ENCODE data around the gene ANXA11. TPM values are rescaled to one million over a fixed set of nuclear protein-coding genes. Genes with fewer than 3 reads are reported as not detected.
"Not testable (repeated sequence)": the region's sequence is repeated elsewhere in the genome, so short reads cannot be mapped to it uniquely, and the experiment has no call there.

The ANXA11 gene
- total RNA-seq, 2 experiments from 2014 or later, result 249 to 277 TPM

- Mint-ChIP-seq H3K4me3 (no peak overlapping the region), H3K9me3 (ENCODE audit: insufficient read depth) (no peaks in the 10 kb centered on the region), H3K27ac (no peak overlapping the region), H3K36me3 (ENCODE audit: low read depth) (no peaks in the 10 kb centered on the region), H3K4me1 (ENCODE audit: low read depth) (peaks cover 15% of the 10 kb centered on the region), H3K27me3 (ENCODE audit: low read depth) (peaks cover 9% of the 10 kb centered on the region)
- ChIA-PET POLR2A (no interaction called here), CTCF (interaction anchor here (1.1 to 1.3 kb wide), 2 partner anchors 9 to 121 kb away, joined by 3 to 4 read pairs; no protein-coding TSS in a partner anchor)
- DNase-seq (no peak), ATAC-seq (no peak)
Measured at GRCh38 chr10:80140251-80140650, 65.1 kb downstream of the ANXA11 start.

DNA sequence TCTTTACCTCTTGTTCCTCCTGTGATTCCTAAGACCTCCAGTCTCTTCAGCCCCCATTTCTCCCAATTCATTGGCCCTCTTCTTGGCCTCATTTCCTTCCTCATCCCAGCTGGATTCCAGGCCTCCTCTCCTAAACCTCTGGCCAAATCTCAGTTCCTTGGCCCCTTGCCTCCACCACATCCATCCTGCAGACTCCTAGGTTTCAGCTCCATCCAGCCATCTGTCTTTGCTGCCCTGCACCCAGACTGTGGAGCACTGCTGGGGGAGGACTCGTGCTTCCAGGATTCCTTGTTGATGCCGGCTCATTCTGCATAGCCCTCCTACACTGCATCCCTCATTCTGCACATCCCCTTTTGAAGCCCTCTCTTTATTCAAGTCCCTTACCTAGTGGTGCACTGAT, 66.1 kb downstream of the ANXA11 start:
- ATAC-seq (no peak), DNase-seq (no peak)
- CTCF ChIA-PET, result interaction anchor here (0.6 to 1.3 kb wide), 2 partner anchors 80 to 122 kb away, joined by 3 to 4 read pairs; no protein-coding TSS in a partner anchor
- Mint-ChIP-seq H3K9me3 (ENCODE audit: insufficient read depth) (no peaks in the 10 kb centered on the region), H3K4me1 (ENCODE audit: low read depth) (peaks cover 6% of the 10 kb centered on the region), H3K27ac (no peak overlapping the region), H3K36me3 (ENCODE audit: low read depth) (no peaks in the 10 kb centered on the region), H3K4me3 (no peak overlapping the region), H3K27me3 (ENCODE audit: low read depth) (peaks cover 9% of the 10 kb centered on the region)
- POLR2A ChIA-PET, result no interaction called here

- ChIA-PET POLR2A (no interaction called here), CTCF (interaction anchor here (0.6 to 2.4 kb wide), 2 partner anchors 84 to 123 kb away, joined by 3 to 13 read pairs; no protein-coding TSS in a partner anchor)
- DNase-seq (no peak), ATAC-seq (no peak)
- no peak overlapping the region for H3K4me3 Mint-ChIP-seq
- no peaks in the 10 kb centered on the region for H3K36me3 Mint-ChIP-seq (ENCODE audit: low read depth)
- H3K27ac Mint-ChIP-seq, result no peak overlapping the region
- H3K27me3 Mint-ChIP-seq (ENCODE audit: low read depth), result peaks cover 16% of the 10 kb centered on the region
- H3K9me3 Mint-ChIP-seq (ENCODE audit: insufficient read depth), result no peaks in the 10 kb centered on the region
- H3K4me1 Mint-ChIP-seq (ENCODE audit: low read depth), result no peaks in the 10 kb centered on the region
Measured at GRCh38 chr10:80137920-80138319, 67.4 kb downstream of the ANXA11 start.

GRCh38 chr10:80137031-80137862, 68.1 kb downstream of the ANXA11 start:
- Mint-ChIP-seq H3K9me3 (ENCODE audit: insufficient read depth) (no peaks in the 10 kb centered on the region), H3K36me3 (ENCODE audit: low read depth) (no peaks in the 10 kb centered on the region), H3K4me1 (ENCODE audit: low read depth) (peaks cover 2% of the 10 kb centered on the region), H3K27me3 (ENCODE audit: low read depth) (peaks cover 22% of the 10 kb centered on the region), H3K4me3 (no peak overlapping the region), H3K27ac (no peak overlapping the region)
- ATAC-seq (no peak), DNase-seq (no peak)
- CTCF ChIA-PET, result interaction anchor here (0.6 to 2.4 kb wide), 2 partner anchors 85 to 124 kb away, joined by 3 to 13 read pairs; no protein-coding TSS in a partner anchor
- POLR2A ChIA-PET, result no interaction called here

- ChIA-PET CTCF (no interaction called here), POLR2A (interaction anchor here (0.5 kb wide), 1 partner anchor 111 kb away, joined by 5 read pairs; no protein-coding TSS in a partner anchor)
- DNase-seq (no peak), ATAC-seq (no peak)
- no peak overlapping the region for H3K27ac Mint-ChIP-seq
- H3K27me3 Mint-ChIP-seq (ENCODE audit: low read depth), result peaks cover 32% of the 10 kb centered on the region
- no peaks in the 10 kb centered on the region for H3K9me3 Mint-ChIP-seq (ENCODE audit: insufficient read depth)
- no peaks in the 10 kb centered on the region for H3K36me3 Mint-ChIP-seq (ENCODE audit: low read depth)
- H3K4me1 Mint-ChIP-seq (ENCODE audit: low read depth), result peaks cover 2% of the 10 kb centered on the region
- no peak overlapping the region for H3K4me3 Mint-ChIP-seq
Measured at GRCh38 chr10:80136134-80136571, 69.2 kb downstream of the ANXA11 start.

GRCh38 chr10:80133687-80134086, 71.7 kb downstream of the ANXA11 start:
- peaks cover 28% of the 10 kb centered on the region for H3K27me3 Mint-ChIP-seq (ENCODE audit: low read depth)
- POLR2A ChIA-PET, ATAC-seq: not testable (repeated sequence)

DNA sequence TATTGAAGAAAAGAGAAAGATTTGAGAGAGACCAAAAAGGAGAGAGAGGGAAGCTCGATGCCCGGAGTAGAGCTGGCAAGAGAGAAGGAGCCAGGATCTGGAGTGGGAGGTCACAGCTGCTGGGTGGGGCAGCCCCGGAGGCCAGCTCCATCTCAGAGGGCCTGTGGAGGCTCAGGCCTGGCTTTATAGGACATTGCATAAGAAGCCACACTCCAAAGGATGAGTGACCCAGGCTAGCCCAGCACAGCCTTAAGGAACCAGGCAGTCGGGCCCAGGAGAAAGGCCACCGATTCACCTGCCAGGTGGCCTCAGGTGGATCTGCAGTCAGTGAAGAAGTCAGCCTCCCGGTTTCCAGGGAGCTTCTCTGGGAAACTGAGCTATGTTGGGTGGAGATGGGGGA, 72.1 kb downstream of the ANXA11 start:
- Mint-ChIP-seq H3K27ac (no peak overlapping the region), H3K36me3 (ENCODE audit: low read depth) (no peaks in the 10 kb centered on the region), H3K27me3 (ENCODE audit: low read depth) (peaks cover 26% of the 10 kb centered on the region), H3K4me1 (ENCODE audit: low read depth) (peaks cover 2% of the 10 kb centered on the region), H3K4me3 (no peak overlapping the region), H3K9me3 (ENCODE audit: insufficient read depth) (no peaks in the 10 kb centered on the region)
- ATAC-seq (no peak), DNase-seq (no peak)
- ChIA-PET POLR2A (no interaction called here), CTCF (no interaction called here)

More at GRCh38 chr10:80133687-80134086, 71.7 kb downstream of the ANXA11 start:
- H3K36me3 Mint-ChIP-seq (ENCODE audit: low read depth); DNase-seq; H3K27ac Mint-ChIP-seq; H3K4me1 Mint-ChIP-seq (ENCODE audit: low read depth); H3K9me3 Mint-ChIP-seq (ENCODE audit: insufficient read depth); H3K4me3 Mint-ChIP-seq; CTCF ChIA-PET: not testable (repeated sequence)

DNA sequence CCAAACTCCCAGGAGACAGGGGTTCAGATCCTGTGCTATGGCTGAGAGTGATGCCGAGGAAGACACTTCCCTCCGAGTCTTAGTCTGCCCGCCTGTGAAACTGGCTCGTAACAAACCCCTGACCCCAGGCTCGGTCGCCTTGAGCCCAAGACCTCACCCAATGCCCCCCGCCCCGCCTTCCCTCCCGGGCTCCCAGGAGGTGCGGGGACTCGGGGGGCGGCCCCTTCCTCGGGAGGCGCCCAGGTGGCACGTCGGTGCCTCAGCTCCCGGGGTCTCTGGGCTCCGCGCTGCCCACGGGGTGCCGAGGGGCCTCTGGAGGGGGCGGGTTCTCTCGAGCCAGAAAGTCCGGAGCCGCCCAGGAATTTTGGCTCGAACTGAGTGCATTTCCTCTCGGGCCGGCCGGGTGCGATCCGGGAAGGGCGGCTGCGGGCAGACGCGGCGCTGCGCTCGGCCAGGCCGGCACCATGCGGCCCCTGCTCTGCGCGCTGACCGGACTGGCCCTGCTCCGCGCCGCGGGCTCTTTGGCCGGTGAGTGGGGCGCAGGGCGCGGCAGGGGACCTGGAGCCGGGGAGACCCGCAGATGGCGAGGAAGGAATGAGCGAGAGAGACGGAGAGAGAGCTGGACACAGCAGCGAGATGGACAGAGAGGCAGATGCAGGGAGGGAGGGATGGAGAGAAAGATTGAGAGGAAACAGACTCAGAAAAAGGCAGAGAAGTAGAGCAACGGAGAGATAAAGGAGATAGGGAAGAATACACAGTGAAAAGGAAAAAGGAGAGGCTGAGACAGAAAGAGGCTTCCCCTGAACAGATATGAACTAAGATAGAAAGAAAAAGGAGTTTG, 72.8 kb downstream of the ANXA11 start, which contains the start of gene PLAC9:
PLAC9 (plus strand) TSS at position 432 of the 841 bp plus-strand sequence; CDS start at position 465, 33 bp downstream.
- H3K4me3 Mint-ChIP-seq, result no peak within 1 kb of the TSS
- H3K9me3 Mint-ChIP-seq (ENCODE audit: insufficient read depth), result no peaks in the 10 kb centered on the region
- no peaks in the 10 kb centered on the region for H3K36me3 Mint-ChIP-seq (ENCODE audit: low read depth)
- H3K27me3 Mint-ChIP-seq (ENCODE audit: low read depth), result peaks cover 26% of the 10 kb centered on the region
- ChIA-PET CTCF (interaction anchor here (1.5 kb wide), 1 partner anchor 11 kb away, joined by 5 read pairs; no protein-coding TSS in a partner anchor), POLR2A (no interaction called here)
- no peak within 1 kb of the TSS for H3K27ac Mint-ChIP-seq
- H3K4me1 Mint-ChIP-seq (ENCODE audit: low read depth), result peaks cover 2% of the 10 kb centered on the region
- ATAC-seq (no peak), DNase-seq (no peak)

- H3K4me1 Mint-ChIP-seq (ENCODE audit: low read depth), result peaks cover 2% of the 10 kb centered on the region
- ATAC-seq, result no peak
- no peak overlapping the region for H3K4me3 Mint-ChIP-seq
- no peaks in the 10 kb centered on the region for H3K36me3 Mint-ChIP-seq (ENCODE audit: low read depth)
- no peak for DNase-seq
- ChIA-PET POLR2A (no interaction called here), CTCF (interaction anchor here (1.5 kb wide), 1 partner anchor 12 kb away, joined by 5 read pairs; no protein-coding TSS in a partner anchor)
- H3K27ac Mint-ChIP-seq, result no peak overlapping the region
- peaks cover 26% of the 10 kb centered on the region for H3K27me3 Mint-ChIP-seq (ENCODE audit: low read depth)
- no peaks in the 10 kb centered on the region for H3K9me3 Mint-ChIP-seq (ENCODE audit: insufficient read depth)
Measured at GRCh38 chr10:80131499-80131901, 73.8 kb downstream of the ANXA11 start.

GRCh38 chr10:80126876-80127275, 78.5 kb downstream of the ANXA11 start:
- ATAC-seq, result no peak
- Mint-ChIP-seq H3K27ac (no peak overlapping the region), H3K36me3 (ENCODE audit: low read depth) (no peaks in the 10 kb centered on the region), H3K9me3 (ENCODE audit: insufficient read depth) (no peaks in the 10 kb centered on the region), H3K27me3 (ENCODE audit: low read depth) (peaks cover 19% of the 10 kb centered on the region), H3K4me1 (ENCODE audit: low read depth) (no peaks in the 10 kb centered on the region), H3K4me3 (no peak overlapping the region)
- no peak for DNase-seq
- POLR2A ChIA-PET, result no interaction called here
- CTCF ChIA-PET, result no interaction called here

DNA sequence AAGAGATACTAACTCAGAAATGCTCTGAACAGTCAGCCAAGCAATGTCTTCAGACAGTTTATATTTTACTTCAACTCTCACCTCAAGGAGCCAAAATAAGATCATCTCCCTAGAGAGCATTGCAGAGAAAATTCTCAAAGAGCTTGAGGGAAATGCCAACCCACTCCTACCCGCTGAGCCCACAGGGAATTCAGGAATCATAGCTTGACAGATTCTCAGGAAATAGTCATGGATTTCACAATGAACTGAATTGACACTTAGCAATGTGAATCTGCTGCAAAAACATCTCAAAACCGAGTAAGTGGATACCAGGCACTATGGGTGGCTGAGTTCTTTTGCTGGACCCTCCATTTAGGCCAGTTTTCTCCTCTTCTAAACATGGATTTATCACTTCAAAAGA, 82.6 kb downstream of the ANXA11 start:
- ChIA-PET CTCF (no interaction called here), POLR2A (no interaction called here)
- H3K27ac Mint-ChIP-seq, result no peak overlapping the region
- peaks cover 13% of the 10 kb centered on the region for H3K27me3 Mint-ChIP-seq (ENCODE audit: low read depth)
- no peaks in the 10 kb centered on the region for H3K9me3 Mint-ChIP-seq (ENCODE audit: insufficient read depth)
- DNase-seq, result no peak
- no peaks in the 10 kb centered on the region for H3K4me1 Mint-ChIP-seq (ENCODE audit: low read depth)
- no peak overlapping the region for H3K4me3 Mint-ChIP-seq
- H3K36me3 Mint-ChIP-seq (ENCODE audit: low read depth), result no peaks in the 10 kb centered on the region
- no peak for ATAC-seq

All from activated CD8-positive, alpha-beta T cell treated with anti-CD3 and anti-CD28 coated beads, Interleukin-2, amount 10 ng/mL, durations not matched to agents 7 days and 5 days (primary cell).